Measurements from ENCODE around the gene TRPC1.
"Not testable (repeated sequence)": the region's sequence is repeated elsewhere in the genome, so short reads cannot be mapped to it uniquely, and the experiment has no call there.

The TRPC1 gene

DNA sequence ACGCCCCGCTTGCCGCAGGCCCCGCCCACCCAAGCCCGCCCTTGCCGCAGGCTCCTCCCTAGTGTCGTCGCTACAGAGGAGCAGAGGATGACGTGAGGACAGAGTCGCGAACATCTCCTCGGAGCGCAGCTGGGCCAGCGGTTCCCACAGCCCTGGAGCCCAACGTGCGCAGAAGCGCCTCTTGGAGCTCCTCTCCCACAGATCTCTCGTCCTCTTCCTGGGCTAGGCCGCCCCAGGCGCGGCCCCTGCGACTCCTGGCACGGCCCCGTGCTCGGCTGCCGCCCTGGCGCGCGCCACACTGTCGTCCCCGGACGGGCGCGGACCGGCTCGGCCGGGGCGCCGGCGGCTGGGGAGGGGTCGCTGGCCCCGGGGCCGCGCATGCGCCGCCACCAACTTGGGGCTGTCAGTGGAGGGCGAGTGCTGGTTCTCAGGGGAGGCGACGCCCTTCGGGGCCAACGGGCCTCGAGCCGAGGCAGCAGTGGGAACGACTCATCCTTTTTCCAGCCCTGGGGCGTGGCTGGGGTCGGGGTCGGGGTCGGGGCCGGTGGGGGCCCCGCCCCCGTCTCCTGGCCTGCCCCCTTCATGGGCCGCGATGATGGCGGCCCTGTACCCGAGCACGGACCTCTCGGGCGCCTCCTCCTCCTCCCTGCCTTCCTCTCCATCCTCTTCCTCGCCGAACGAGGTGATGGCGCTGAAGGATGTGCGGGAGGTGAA lies at the start of gene TRPC1:
Gene TRPC1, plus strand, starts transcription at position 67 of the 714 bp plus-strand sequence. Its CDS starts 526 bp downstream, at position 593.
- Mint-ChIP-seq H3K27ac (peak within 1 kb of the TSS; percentile 84), H3K4me1 (peaks cover 13% of the 10 kb centered on the region), H3K27me3 (peaks cover 8% of the 10 kb centered on the region)

DNA sequence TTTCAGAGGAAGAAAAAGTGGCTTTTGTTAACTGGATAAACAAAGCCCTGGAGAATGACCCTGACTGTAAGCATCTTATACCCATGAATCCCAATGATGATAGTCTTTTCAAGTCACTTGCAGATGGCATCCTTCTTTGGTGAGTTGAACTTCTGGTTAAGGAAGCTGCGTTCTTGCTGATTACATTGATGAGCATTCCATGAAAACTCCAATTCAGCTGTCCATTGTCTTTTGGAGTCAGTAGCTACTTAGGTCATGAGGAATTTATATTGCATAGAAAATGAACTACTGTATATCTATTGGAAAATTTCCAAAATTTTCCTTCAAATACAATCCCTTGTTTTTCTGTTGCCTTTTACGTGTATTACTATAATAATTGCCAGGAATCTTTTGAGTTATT lies 47.7 kb upstream of the TRPC1 start:
- no peaks in the 10 kb centered on the region for H3K4me1 Mint-ChIP-seq
- no peaks in the 10 kb centered on the region for H3K36me3 Mint-ChIP-seq
- no peak overlapping the region for H3K27ac Mint-ChIP-seq
- no peak overlapping the region for H3K4me3 Mint-ChIP-seq
- H3K27me3 Mint-ChIP-seq = no peaks in the 10 kb centered on the region
- no peaks in the 10 kb centered on the region for H3K9me3 Mint-ChIP-seq

More for the DNA sequence above, at the start of gene TRPC1:
- Mint-ChIP-seq H3K36me3 (no peaks in the 10 kb centered on the region), H3K9me3 (no peaks in the 10 kb centered on the region), H3K4me3 (peak within 1 kb of the TSS; percentile 90)

DNA sequence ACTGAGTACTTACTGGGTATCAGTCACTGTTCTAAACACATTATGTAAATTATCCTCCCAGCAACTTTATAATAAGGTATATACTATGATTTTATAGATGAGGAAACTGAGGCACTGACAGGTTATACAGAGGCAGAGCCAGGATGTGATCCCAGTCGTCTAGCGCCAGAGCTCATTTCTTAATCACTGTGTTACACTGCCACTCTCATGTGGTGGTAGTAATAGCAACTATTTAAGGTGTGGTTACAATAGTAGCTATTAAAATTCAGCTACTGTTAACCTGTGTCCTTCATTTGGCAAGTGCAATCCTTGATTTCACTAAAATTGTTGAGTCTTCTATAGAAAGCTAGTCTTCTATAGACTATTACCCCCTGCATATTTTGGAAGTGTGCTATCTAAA lies 43.1 kb upstream of the TRPC1 start:
- Mint-ChIP-seq H3K27ac (no peak overlapping the region), H3K4me3 (no peak overlapping the region), H3K4me1 (no peaks in the 10 kb centered on the region), H3K27me3 (no peaks in the 10 kb centered on the region), H3K36me3 (no peaks in the 10 kb centered on the region), H3K9me3 (no peaks in the 10 kb centered on the region)

DNA sequence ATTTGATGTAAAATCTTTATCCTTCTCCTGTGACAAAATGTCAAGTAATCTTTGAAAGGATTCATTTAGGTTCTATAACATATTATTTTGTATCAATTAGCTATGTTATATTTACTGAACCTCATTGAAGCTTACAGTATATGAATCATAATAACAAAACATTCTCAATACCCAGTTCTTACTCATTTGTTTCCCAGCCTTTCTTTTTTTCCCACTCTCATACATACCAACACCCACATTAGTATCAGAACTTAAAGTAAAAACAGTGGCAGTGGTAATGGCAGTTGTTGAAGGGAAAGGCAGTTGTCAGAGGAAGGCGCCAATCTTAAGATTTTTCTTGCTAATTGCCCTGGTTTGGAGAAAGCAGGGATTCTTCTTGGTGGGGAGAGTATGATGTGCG lies 33.2 kb upstream of the TRPC1 start:
- no peaks in the 10 kb centered on the region for H3K9me3 Mint-ChIP-seq
- no peak overlapping the region for H3K27ac Mint-ChIP-seq
- H3K27me3 Mint-ChIP-seq = no peaks in the 10 kb centered on the region
- peaks cover 5% of the 10 kb centered on the region for H3K36me3 Mint-ChIP-seq
- no peak overlapping the region for H3K4me3 Mint-ChIP-seq
- no peaks in the 10 kb centered on the region for H3K4me1 Mint-ChIP-seq

DNA sequence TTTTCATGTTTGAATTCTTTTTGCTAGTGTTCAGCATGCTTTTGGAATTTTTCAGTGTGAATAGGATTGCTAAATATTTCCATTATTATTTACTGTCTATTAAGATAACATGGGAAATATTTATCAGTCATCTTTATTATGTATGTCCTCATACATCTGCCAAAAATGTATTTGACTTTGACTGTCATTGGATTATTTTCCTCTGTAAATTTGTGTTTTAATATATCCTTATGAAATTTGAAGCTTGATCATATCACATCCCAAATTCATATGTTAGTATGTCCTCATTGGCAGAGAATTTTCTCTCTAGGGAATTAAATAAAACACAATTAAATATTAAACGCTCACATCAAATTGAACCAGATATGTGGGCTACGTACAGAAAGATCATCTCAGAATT lies 32.3 kb upstream of the TRPC1 start:
- H3K9me3 Mint-ChIP-seq = no peaks in the 10 kb centered on the region
- H3K27me3 Mint-ChIP-seq = no peaks in the 10 kb centered on the region
- H3K27ac Mint-ChIP-seq = no peak overlapping the region
- H3K4me3 Mint-ChIP-seq = no peak overlapping the region
- H3K36me3 Mint-ChIP-seq = peaks cover 3% of the 10 kb centered on the region
- H3K4me1 Mint-ChIP-seq = no peaks in the 10 kb centered on the region

DNA sequence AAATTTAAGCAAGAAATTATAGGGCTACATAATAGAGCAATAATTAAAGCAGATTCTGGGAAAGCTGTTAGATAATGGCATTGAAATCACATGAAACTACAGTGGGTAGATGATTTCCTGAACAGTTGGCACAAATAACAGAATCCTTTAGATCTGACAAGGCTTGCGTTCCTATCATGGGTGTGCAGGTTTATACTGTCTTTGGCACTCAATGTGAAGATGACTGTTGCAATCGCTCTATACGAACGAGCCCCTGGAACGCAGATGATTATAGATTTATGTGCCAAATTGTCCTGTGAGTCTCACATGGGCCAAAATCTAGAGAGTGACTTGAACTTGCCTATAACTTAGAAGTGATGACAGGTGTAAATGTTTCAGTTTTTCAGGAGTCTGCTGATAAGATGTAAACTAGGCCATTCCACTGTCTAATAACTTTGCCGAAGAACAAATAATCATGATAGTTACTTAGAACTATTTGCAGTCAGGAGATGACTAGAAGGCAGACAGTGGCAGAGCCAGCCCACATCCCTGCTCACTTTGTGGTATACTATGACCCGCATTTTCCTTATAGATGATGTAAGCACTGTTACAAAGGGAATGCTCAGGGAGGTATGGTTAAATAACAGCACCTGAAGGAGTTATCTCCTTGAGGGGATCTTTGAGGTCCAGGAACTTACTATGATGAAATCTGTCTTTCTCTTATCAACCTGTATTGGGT lies 30.5 kb upstream of the TRPC1 start:
- Mint-ChIP-seq H3K27ac (no peak overlapping the region), H3K27me3 (no peaks in the 10 kb centered on the region), H3K4me3 (no peak overlapping the region)

DNA sequence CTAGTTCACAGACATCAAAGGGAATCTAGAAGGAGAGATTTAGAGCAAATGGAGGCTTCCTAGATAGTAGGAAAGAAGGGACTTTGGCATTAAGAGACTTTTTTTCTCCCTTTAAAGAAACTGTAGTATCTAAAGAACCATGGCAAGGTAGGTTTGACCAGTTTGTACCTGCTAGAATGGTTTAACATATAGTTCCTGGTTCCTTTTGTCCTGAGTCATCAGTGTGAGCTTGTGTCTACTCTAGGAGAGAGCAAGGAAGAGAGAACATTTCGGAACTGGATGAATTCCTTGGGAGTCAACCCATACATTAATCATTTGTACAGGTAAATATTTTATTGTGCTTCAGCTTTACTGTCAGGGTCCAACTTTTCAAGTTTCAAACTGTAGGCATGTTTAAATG lies 29.6 kb upstream of the TRPC1 start:
- H3K4me3 Mint-ChIP-seq = no peak overlapping the region
- H3K27ac Mint-ChIP-seq = no peak overlapping the region
- H3K27me3 Mint-ChIP-seq = no peaks in the 10 kb centered on the region
- no peaks in the 10 kb centered on the region for H3K9me3 Mint-ChIP-seq
- no peaks in the 10 kb centered on the region for H3K4me1 Mint-ChIP-seq
- H3K36me3 Mint-ChIP-seq = no peaks in the 10 kb centered on the region

More for the DNA sequence above, 30.5 kb upstream of the TRPC1 start:
- no peaks in the 10 kb centered on the region for H3K9me3 Mint-ChIP-seq
- no peaks in the 10 kb centered on the region for H3K36me3 Mint-ChIP-seq
- H3K4me1 Mint-ChIP-seq = no peaks in the 10 kb centered on the region

DNA sequence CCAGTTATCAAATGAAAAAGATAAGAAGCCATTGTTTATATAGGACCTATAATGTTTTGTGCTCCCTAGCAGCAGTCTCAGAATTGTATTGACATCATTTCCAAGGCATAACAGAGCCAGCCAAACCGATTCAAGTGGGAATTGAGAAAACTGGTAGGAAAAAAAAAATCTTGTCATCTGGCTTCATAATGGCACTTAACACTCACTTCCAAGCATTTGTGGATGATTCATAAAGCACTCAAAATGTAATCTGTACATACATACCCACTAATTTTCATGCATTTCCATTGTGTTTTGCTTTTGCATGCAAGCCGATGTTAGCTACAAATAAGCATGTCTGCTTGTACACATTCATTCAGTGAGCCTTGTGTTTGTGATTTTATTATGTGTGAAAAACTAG lies 18.6 kb upstream of the TRPC1 start:
- H3K4me3 Mint-ChIP-seq = no peak overlapping the region
- no peaks in the 10 kb centered on the region for H3K9me3 Mint-ChIP-seq
- H3K27ac Mint-ChIP-seq = no peak overlapping the region
- H3K27me3 Mint-ChIP-seq = peaks cover 1% of the 10 kb centered on the region
- no peaks in the 10 kb centered on the region for H3K36me3 Mint-ChIP-seq
- H3K4me1 Mint-ChIP-seq = no peaks in the 10 kb centered on the region

DNA sequence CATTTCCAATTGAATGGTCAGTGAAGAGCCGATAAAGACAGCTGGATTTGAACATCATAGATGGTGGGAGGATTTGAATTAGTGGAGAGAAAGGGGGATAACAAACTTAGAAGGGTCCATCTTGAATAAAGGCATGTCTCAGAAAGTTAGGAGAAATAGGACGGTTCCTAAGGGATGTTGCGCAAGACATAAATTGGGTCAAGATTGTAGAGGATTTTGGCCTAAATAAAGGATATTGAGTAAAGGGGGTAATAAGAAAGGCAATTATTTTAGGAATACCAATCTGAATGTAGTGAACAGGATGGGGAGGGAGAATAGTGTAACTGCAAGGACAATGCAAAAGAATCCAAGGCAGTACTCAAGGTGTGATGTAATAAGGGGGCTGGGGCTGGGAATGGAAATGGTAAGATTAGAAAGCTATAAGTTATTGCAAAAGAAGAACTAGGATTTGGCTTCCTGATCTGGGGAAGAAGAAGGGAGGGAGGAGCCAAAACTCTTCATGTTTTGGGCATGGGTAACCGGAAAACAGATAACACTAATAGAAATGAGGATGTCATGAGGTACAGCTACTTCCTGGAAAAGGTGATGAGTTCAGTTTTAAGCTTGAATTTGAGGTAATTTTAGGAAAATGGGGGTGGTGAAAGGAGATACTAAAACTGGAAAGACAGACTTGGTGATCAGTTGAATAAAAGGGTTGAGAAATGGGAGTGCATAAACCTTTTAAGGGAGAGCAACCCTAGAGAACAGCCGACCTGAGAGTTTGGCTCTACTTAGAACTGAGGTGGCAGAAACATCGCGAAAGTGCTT lies 17.3 kb upstream of the TRPC1 start:
- peaks cover 1% of the 10 kb centered on the region for H3K27me3 Mint-ChIP-seq
- no peaks in the 10 kb centered on the region for H3K9me3 Mint-ChIP-seq
- no peak overlapping the region for H3K4me3 Mint-ChIP-seq
- no peak overlapping the region for H3K27ac Mint-ChIP-seq
- H3K36me3 Mint-ChIP-seq = no peaks in the 10 kb centered on the region
- H3K4me1 Mint-ChIP-seq = no peaks in the 10 kb centered on the region

DNA sequence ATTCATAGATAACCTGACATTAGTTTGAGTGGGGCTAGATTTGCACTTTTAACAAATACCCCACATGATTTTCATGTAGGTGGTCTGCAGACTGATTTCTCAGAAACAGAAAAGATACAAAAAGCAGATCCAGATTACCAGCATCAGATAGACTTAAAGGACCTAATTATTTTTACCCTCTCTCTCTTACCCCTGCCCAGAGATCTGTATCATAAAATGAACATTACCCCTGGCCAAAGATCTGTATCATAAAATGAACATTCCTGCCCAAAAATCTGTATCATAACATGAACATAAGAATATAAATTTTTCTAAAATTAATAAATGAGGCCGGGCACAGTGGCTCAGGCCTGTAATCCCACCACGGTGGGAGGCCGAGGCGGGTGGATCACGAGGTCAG lies 14.6 kb upstream of the TRPC1 start:
- H3K36me3 Mint-ChIP-seq = no peaks in the 10 kb centered on the region
- no peaks in the 10 kb centered on the region for H3K4me1 Mint-ChIP-seq
- H3K4me3 Mint-ChIP-seq = no peak overlapping the region
- peaks cover 5% of the 10 kb centered on the region for H3K27me3 Mint-ChIP-seq
- H3K9me3 Mint-ChIP-seq = no peaks in the 10 kb centered on the region
- H3K27ac Mint-ChIP-seq = no peak overlapping the region

DNA sequence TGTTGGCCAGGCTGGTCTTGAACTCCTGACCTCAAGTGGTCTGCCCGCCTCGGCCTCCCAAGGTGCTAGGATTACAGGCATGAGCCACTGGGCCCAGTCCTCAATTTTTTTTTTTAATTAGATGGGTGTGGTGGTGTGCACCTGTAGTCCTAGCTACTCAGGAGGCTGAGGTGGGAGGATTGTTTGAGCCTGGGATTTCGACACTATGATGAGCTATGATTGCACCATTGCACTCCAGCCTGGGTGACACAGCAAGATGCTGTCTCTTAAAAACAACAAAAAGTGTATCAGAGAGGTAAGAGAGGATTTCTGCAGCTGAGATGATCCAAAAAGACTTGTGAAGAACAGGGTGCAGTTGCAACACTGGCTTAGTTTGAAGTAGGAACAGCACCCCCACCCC lies 9.0 kb upstream of the TRPC1 start:
- H3K4me1 Mint-ChIP-seq, H3K4me3 Mint-ChIP-seq: not testable (repeated sequence)

DNA sequence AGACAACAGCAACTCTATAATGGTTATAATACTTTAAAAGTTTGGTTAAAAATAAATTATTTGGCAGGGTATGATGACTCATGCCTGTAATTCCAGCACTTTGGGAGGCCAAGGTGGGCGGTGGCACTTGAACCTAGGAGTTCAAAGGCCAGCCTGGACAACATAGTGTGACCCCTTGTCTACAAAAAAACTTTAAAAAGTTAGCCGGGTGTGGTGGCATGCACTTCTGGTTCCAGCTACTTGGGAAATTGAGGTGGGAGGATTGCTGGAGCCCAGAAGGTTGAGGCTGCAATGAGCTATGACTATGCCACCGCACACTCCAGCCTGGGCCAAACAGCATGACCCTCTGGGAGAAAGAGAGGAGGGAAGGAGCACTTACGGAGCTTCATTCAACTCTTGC lies 7.7 kb upstream of the TRPC1 start:
- no peak overlapping the region for H3K4me3 Mint-ChIP-seq
- peaks cover 21% of the 10 kb centered on the region for H3K27me3 Mint-ChIP-seq
- no peaks in the 10 kb centered on the region for H3K36me3 Mint-ChIP-seq

More for the DNA sequence above, 9.0 kb upstream of the TRPC1 start:
- H3K9me3 Mint-ChIP-seq, H3K36me3 Mint-ChIP-seq, H3K27ac Mint-ChIP-seq: not testable (repeated sequence)
- peaks cover 21% of the 10 kb centered on the region for H3K27me3 Mint-ChIP-seq

DNA sequence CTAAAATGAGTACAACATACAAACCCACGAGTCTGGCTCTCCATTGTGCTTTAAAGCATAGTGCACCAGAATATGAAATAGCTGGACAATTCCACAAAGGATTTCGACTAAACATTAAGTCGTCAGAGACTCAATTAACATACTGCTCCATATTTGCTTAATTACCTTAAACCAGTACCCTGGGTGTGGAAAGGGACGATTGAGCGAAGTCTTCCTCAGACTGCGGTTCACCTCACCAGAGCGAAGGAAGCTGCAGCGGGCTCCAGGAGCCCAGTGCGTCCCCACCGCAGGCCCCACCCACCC lies 218 bp upstream of the TRPC1 start:
- Mint-ChIP-seq H3K27me3 (peaks cover 11% of the 10 kb centered on the region), H3K4me1 (peaks cover 13% of the 10 kb centered on the region), H3K27ac (no peak overlapping the region)

More for the DNA sequence above, 7.7 kb upstream of the TRPC1 start:
- Mint-ChIP-seq H3K27ac (no peak overlapping the region), H3K4me1 (no peaks in the 10 kb centered on the region), H3K9me3 (no peaks in the 10 kb centered on the region)

DNA sequence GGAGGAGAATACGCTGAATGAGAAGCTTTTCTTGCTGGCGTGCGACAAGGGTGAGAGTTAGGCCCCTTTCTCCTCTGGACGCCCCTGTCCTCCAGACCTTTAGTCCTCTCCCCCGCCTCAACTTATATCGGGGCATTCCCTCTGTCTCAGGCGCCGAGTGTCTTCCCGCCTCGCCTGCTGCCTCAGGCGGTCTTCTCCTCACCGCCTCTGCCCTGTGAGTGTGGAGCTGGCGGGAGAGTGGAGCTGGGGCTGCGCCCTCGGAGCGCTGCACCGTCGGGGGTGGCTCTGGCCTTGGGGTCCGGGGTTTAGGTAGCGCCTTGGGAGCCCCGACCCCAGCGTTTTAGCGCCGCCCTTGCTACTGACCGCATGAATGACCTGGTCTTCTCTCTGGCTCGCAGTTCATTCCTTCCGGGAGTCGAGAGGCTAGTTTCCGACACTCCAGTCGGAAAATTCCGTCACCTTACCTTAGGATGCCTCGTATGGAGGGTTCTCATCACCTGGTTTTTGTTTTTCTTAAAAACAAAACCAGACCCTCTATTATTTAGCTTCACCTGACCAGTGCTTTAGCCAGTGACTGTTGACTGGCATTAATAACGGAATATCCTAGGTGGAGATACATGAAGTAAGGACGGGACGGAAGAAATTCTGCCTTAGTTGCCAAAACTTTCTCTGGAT lies 985 bp downstream of the TRPC1 start:
- peak overlapping the region; percentile 90 for H3K4me3 Mint-ChIP-seq
- H3K27me3 Mint-ChIP-seq = peaks cover 7% of the 10 kb centered on the region
- no peaks in the 10 kb centered on the region for H3K36me3 Mint-ChIP-seq
- H3K9me3 Mint-ChIP-seq = no peaks in the 10 kb centered on the region
- H3K4me1 Mint-ChIP-seq = peaks cover 13% of the 10 kb centered on the region
- H3K27ac Mint-ChIP-seq = peak overlapping the region; percentile 52

More for the DNA sequence above, 218 bp upstream of the TRPC1 start:
- H3K36me3 Mint-ChIP-seq = no peaks in the 10 kb centered on the region
- H3K9me3 Mint-ChIP-seq = no peaks in the 10 kb centered on the region
- peak overlapping the region; percentile 84 for H3K4me3 Mint-ChIP-seq

DNA sequence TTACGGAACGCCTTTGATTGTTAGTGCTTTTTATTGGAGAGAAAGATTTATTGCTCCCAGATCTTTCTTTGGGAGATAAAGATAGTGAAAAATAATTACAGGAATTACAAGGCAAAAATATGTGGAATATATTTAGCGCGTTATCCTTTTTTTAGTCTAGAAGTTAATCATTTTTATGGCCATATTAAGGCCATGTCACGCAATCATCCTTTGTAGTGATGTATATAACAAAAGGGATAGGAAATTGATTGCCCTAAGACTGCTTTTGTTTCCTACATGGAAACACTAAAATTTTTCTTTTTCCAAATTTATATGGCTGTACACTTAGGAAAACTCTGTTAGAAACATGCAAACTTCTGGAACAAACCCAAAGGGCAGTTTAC lies 1.5 kb downstream of the TRPC1 start:
- Mint-ChIP-seq H3K36me3 (no peaks in the 10 kb centered on the region), H3K4me3 (peak overlapping the region; percentile 90), H3K9me3 (no peaks in the 10 kb centered on the region), H3K27me3 (peaks cover 7% of the 10 kb centered on the region), H3K27ac (no peak overlapping the region), H3K4me1 (peaks cover 13% of the 10 kb centered on the region)
